ENCODE results near the gene HMCN2.

HMCN2 gene

DNA sequence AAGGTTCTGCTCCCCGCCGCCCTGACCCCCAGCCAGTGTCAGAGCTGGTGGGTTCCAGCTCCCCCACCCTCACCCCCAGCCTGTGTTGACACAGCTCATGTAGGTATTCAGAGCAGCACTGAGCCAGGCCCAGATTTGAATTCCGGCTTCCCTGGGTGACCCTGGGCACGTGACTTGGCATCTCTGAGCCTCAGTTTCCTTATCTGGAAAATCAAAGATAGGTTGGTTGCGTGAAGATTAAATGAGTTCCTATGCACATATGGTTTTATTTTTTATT, 42.0 kb downstream of the HMCN2 start:
- no peak for DNase-seq (ENCODE audit: low spot score)

DNA sequence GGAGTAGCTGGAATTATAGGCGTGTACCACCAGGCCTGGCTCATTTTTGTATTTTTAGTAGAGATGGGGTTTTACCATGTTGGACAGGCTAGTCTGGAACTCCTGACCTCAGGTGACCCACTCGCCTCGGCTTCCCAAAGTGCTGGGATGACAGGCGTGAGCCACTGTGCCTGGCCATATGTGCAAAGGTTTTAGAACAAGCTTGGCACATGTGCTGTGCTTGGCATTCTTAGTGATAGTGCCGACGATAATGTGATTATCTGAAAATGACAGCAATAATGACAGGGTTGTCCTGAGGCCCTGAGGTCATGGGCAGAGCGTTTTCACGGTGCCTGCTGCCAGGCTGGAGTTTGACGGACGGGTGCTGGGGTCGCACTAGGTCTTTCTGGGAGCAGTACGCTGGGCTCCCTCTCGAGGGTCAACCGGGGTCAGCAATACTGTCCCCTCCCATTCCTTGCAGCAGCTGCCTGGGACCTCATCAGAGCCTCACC, 42.6 kb downstream of the HMCN2 start:
- no peak for DNase-seq (ENCODE audit: low spot score)

DNA sequence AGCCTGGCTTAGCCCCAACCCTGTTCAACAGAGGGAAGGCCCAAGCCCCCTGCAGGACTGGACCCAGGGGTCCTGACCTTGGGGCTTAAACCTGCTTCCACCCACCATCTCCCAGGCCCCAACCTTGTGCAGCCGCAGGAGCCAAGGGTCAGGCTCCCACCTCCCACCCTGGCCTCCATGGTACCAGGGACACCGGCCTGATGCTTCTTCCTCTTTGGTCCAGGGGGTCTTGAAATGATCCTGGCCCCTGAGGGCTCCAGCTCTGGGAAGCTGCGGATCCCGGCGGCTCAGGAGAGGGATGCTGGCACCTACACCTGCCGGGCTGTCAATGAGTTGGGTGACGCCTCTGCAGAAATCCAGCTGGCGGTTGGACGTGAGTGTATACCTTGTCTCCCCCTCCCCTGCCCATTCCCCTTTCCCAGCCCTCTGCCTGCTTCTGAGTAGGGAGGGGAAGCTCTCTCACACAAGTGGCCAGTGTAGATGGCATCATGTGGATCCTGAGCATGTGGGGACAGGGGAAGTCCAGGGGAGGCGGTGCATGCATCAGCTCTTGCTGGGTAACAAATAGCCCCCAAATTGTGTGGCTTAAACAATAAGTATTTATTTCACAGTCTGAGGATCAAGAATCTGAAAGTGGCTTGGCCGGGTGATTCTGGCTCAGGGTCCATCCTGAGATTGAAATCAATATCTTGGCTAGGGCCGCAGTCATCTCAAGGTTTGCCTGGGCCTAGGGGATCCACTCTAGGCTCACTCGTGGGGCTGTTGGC, 44.3 kb downstream of the HMCN2 start:
- no peak for DNase-seq (ENCODE audit: low spot score)

DNA sequence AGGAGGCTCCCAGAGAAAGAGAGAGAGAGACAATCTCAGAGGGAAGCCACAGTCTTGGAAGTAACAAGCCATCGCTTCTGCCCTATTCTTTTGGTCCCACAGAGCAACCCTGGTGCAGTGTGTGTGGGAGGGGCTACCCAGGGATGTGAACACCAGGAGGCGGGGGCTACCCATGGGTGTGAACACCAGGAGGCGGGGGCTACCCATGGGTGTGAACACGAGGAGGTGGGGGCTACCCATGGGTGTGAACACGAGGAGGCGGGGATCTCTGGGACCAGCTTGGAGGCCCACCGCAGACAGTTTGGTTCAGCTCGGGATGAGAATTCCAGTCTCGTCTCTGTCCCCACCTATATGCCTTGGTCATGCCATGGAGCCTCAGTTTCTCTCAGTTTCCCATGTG, 44.9 kb downstream of the HMCN2 start:
- DNase-seq (ENCODE audit: low spot score) = no peak

DNA sequence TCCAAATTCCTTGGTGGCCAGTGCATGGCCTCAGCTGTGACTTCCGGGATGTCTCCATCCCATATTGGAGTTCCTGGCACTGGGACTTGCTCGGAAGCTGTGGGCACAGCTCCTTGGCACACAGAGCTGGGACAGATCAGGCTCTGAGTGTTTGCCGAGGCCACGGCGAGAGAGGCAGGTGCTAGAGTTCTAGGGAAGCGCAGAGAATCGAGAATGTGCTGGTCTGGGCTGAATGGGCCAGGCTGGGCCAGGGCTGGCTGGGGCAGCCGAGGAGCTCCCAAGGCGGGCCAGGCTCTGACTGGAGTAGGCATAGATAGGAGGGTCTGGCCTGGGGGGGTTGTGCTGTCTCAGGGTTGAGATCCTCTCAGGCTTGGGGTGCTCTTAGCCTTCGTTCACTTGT, 45.4 kb downstream of the HMCN2 start:
- DNase-seq (ENCODE audit: low spot score) = no peak

DNA sequence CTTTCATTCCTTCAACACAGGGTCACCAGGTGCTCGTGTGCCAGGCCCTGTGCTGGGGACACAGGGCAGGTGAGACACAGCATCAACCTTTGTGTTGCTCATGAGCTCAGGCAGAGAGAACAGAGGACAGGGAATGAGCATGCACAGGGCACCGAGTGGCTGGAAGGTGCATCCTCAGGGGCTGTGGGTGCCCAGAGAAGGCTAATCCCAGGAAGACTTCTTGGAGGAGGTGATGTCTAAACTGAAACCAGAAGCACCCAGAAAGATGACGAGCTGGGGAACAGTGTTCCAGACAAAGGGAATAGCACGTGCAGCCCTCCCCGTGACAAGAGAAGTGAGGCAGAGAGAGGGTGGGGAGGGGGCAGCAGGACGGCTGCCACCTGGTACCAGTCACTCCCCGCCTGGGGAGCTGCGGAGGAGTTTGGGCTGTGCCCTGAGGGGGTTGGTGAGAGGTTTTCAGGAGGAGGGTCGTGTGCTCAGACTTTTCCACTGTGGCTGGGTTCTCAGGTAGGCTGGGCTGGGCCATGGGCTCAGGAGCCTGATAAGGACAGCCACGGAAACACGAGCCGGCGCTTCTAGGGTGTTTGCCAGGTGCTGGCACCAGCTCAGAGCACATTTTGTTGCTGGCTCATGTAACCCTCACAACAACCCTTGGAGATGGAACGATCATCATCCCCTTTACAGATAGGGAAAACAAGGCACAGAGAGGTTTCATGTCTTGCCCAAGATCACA, 46.0 kb downstream of the HMCN2 start:
- DNase-seq (ENCODE audit: low spot score) = no peak

DNA sequence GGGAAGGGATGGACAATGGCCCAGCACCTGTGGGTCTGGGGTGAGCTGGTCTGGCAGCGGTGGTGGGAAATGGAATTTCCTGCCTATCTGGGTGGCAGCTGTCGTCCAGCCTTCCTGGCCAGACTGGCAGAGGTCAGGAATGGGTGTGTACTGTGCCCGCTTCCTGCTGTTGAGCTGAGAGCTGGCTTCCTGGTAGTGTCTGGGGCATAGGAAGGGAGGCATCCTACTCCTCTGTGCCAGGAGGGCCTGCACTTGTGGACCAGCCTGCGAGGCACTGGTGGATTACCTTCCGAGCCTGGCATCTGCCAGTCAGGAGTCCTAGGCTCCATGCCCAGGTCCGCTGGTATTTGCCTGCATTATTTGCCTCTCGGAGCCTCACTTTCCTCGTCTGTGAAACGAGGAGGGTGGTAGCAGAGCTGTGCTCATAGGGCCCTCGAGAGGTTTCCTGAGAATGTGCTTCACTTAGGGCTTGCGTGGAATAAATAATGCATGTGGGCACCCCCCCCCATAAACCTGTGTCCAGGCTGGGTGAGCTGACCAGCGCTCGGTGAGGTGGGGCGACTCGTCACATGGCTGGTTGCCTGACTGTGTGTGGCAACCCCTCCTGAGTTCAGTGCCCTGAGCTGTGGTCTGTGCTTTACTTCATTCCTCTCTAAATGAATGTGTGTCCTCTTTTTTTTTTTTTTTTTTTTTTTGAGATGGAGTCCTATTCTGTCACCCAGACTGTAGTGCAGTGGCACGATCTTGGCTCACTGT, 47.7 kb downstream of the HMCN2 start:
- DNase-seq (ENCODE audit: low spot score) = no peak

DNA sequence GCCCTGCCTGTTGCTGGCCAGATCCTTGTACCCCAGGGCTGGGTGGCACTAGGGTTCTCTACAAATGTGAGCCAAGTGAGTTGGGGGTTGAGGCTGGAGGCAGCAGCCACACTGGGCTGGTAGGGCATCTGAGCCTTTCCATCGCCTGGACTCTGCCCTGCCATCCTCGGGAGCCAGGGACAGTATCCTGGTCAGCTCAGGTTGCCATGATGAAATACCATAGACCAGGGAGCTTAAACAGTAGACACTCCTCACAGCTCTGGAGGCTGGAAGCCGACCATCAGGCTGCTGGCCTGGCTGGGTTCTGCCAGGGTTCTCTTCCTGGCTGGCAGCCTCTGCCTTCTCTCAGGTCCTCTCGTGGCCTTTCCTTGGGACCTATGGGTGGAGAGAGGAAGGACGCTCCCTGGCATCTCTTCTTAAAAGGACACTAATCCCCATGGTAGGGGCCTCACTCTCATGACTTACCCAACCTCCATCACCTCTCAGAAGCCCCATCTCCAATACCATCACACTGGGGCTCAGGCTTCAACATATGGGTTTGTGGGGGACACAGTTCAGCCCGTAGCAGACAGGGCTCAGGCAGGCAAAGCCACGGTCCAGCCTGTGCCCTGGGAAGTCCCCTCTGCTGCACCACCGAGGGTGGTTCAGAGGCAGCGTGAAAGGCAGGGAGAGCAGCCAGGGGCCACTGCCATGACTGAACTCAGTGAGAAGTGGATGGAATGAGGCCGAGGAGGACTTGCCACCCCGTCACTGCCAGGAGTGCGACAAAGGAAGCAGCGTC, 50.1 kb downstream of the HMCN2 start:
- DNase-seq (ENCODE audit: low spot score) = no peak

DNA sequence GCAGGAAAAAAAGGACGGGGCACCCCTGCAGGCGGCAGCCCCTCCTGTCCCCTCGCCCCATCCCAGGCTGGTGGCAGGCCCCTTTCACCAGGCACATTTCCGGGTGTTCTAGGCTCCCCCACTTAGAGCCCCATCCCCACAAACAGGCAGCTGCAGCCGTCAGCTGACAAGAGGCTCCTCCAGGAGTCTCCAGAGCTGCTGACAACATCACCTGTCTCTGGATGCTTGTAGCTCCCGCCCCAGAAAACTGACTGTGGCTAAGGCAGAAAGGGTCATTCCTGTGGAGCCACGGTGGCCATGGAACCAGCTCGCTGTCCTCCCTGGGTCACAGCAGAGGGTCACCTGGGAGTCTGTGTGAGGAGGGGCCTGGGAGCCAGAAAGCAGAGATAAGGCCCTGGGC, 50.9 kb downstream of the HMCN2 start:
- no peak for DNase-seq (ENCODE audit: low spot score)

DNA sequence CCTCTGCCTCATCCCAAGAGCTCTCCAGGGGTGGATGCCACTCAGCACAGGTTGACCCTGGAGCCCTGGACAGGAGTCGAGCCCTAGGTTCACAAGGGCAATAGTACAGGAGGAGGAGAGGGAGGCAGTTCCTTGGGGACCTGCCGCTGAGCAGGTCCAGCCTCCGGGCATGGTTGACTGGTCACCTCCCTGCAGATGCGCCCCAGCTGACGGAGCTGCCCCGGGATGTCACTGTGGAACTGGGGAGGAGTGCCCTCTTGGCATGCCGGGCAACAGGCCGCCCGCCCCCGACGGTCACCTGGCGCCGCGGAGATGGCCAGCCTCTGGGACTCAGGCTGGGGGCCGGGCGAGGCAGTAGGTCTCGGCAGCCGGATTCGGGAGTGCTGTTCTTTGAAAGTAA, 53.7 kb downstream of the HMCN2 start:
- DNase-seq (ENCODE audit: low spot score) = no peak

DNA sequence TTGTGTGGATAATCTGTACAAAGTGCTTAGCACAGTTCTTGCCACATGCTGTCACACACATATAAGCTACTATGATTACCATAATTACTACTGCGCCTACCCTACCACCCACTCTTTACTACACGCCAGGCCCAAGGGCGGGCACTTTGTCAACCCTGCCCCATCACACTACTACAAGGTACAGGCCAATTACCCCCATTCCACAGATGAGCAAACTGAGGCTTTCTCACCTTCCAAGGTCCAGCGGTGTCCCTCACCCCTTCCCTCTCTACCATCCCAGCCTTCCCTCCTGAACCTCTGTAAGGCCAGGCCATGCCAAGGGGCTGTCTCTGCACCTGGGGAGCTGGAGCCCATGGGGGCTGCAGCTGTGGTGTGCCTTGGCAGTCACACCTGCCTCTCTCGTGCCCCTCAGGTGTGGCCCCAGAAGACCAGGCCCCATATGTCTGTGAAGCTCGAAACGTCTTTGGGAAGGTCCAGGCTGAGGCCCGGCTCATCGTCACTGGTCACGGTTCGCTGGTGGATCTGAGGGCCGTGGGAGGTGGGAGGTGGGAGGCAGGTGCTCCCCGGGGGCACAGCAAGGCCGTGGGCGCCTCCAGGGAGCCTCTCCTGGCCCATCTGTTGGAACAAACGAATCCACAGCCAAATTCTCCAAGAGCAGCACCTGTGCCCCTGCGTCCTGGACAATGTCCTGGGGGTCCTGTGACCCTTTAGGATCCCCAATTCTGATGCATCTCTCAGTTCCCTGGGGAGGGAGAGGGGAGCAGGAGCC, 54.6 kb downstream of the HMCN2 start:
- no peak for DNase-seq (ENCODE audit: low spot score)

DNA sequence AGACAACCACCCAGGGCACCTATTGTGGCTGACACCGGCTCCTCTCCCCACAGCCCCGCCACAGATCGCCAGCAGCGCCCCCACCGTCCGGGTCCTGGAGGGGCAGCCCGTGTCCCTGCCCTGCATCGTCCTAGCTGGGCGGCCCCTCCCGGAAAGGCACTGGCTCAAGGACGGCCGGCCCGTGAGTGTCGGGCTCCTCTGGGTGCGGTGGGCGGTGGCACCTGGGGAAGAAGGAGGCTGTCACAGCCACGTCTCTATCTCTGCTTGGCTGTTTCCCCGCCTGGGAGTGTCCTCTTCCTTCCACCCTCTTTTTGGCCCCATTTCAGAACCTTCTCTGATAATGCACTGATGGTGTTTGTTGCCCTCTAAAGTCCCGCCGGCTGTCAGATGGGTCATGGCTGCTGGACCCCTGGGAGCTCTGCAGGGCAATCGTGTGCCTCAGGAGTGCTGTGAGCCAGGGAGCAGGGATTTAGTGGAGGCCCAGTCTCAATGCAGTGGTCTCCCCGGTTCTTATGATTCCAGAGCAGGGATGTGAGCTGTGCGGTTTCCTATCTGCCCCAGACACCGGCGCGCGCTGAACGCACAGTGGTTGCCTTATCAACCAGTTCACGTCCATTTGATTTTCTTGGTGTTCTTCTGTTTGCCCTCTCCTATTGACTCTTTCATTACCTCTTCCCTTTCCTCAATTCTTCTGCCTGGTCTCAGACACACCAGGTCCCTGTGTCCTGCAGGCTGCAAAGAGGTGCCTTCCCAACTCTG, 55.3 kb downstream of the HMCN2 start:
- no peak for DNase-seq (ENCODE audit: low spot score)

DNA sequence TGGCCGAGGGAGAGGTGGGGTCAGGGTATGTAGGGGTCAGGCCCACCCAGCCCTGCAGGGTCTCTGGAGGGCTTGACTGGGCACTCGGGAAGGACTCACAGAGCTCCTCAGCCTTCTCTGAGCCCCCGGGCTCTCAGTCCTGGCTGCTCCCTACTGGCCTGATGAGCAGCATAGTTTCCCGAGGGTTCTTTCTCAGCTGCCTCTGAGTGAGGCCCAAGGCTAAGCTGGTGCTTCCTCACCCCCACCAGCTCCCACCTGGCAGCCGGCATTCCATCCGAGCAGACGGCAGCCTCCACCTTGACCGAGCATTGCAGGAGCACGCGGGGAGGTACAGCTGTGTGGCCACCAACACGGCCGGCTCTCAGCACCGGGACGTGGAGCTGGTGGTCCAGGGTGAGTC, 56.0 kb downstream of the HMCN2 start:
- no peak for DNase-seq (ENCODE audit: low spot score)

DNA sequence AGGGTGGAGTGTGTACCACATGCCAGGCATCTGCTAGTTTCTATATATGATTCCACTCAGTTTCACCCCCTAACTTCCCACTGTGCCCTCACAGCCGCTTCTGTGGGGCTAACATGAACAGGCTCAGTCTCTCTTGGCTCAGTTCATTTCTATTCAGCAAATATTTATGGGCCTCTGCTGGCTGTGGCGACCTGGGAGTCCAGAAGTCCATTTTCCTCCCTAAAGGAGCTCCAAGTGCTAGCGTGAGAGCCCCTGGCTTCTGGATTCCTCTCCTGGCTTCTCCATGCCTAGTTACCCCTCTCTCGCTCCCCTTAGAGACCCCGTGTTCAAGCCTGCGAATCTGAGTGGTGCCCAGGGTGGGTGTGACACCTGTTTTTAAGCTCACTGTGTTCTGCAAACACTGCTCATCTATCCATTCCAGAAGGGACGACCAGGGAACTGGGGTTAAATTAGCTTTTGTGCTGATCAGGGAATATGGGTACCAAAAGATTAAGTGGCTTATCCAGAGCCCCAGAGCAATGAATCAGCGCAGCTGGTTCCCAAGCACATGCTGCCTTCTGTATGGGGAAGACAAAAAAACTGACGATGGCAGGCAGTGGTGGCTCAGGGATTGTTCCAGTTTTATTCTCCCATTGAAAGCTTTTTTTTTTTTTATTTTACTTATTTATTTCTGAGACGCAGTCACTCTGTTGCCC, 57.6 kb downstream of the HMCN2 start:
- no peak for DNase-seq (ENCODE audit: low spot score)

DNA sequence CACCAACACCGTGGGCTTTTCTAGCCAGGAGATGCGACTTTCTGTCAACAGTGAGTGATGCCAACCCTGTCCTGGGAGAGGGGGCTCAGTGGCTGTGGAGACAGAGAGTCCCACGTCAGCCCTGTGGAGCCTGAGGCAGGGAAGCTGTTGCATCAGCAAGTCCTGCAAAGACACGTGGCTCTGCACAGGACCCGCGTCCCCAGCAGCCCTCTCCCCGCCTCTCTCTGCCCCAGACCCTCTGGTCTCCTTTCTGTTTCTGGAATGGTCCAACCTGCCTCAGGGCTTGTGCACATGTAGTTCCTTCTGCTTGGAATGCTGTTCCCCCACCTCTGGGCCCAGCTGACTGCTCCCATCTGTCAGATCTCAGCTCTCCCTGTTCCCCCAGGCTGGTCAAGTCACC, 60.4 kb downstream of the HMCN2 start:
- no peak for DNase-seq (ENCODE audit: low spot score)

DNA sequence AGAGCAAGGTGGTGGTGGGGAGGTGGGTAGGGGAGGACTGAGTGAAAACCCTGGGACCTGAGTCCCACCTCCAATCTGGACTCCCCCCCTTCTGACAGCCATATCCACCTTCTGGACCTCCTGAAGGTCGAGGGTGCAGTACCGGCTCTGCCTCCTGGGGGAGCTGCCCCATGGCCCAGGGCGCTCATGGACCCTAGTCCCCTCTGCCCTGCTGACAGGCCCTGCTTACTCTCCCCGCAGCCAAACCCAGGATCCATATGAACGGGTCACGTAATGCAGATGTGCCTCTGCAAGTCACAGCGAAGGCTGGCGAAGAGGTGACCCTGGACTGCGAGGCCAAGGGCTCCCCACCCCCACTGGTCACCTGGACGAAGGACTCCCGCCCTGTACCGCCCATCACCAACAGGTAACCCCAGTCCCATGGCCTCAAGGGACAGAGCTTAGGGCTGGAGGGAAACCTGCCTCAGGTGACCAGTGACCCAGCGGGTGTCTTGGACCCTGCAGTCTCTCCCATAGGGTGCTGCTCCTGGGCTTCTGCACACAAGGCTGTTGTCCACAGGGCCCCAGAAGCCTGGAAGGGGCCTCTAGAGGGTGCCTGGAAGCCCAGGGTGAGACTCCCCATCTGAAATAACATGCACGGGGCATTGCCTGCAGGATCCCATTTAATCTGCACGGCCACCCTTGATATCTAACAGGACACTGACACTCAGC, 61.7 kb downstream of the HMCN2 start:
- no peak for DNase-seq (ENCODE audit: low spot score)

DNA sequence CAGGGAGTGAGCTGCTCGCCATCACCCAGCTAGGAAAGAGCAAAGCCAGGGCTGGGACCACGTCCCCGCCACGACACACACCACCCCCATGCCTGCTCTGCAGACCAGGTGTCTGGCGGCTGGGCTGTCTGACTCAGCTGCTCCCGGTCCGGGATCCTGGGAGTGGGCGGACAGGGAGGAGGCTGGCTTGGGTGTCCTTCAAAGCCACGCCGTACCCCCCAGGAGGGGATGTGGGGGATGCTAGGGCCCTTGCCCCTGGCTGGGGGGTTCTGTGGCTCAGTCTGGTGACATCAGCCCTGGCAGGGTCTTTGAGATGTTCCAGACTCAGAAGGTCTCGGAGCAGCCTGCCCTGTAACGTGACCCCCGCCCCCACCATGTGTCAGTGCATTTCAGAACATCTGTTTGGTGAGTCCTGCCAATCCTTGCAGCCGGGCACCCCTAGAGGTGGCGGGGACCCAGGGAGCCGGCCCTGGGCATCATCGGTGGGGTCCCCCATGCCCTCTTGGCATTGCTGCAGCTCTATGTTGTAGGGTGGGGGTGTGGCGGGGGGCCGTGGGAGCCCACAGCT, 62.3 kb downstream of the HMCN2 start:
- DNase-seq (ENCODE audit: low spot score) = no peak

DNA sequence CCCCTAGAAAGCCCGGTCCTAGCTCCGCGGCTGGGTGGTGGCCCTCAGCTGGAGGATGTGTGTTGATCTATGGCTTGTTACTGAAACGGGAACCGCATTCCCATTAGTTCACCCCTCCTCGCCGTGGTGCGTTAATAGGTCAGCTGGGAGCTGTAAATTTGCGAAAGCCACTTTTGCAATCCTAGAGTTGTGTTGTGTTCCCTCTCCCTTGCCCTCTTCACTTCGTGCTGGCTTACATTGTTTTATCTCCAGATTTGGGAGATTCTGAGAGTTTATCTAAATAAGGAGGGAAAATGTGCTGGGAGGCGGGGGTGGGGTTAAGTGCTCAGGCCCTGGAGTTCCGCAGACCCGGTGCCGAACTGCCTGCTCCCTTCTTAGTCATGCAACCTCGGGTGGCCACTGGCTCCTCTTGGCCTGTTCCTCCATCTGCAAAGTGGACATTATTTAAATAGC, 62.8 kb downstream of the HMCN2 start:
- no peak for DNase-seq (ENCODE audit: low spot score)

DNA sequence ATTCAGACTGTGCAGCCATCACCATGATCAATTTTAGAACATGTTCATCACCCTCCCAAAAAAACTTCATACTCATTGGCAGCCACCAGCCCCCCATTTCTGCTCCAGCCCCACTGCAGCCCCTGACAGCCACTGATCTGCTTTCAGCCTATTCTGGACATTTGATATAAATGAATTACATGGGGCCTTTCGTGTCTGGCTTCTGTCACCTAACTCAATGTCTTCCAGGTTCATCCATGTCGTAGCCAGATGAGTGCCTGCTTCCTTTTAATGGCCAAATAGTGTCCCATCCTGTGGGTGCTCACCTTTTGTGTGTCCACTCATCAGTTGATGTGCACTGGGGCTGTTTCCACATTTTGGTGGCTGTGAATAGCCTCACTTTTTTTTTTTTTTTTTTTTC, 63.5 kb downstream of the HMCN2 start:
- no peak for DNase-seq (ENCODE audit: low spot score)

Data from germinal center (tissue), 1 donor.